ENCODE results near the gene RAD51AP1.

The RAD51AP1 gene

GRCh38 chr12:4552191-4552590, 13.5 kb downstream of the RAD51AP1 start:
- TF ChIP-seq, protein P1, sequence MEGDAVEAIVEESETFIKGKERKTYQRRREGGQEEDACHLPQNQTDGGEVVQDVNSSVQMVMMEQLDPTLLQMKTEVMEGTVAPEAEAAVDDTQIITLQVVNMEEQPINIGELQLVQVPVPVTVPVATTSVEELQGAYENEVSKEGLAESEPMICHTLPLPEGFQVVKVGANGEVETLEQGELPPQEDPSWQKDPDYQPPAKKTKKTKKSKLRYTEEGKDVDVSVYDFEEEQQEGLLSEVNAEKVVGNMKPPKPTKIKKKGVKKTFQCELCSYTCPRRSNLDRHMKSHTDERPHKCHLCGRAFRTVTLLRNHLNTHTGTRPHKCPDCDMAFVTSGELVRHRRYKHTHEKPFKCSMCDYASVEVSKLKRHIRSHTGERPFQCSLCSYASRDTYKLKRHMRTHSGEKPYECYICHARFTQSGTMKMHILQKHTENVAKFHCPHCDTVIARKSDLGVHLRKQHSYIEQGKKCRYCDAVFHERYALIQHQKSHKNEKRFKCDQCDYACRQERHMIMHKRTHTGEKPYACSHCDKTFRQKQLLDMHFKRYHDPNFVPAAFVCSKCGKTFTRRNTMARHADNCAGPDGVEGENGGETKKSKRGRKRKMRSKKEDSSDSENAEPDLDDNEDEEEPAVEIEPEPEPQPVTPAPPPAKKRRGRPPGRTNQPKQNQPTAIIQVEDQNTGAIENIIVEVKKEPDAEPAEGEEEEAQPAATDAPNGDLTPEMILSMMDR (IDR thresholded peaks at IDR 0.05; ENCODE audit: control insufficient read depth, extremely low read depth, insufficient read depth): no peak
- DNase-seq (ENCODE audit: low read depth): no peak
- H3K4me3 ChIP-seq (ENCODE audit: low read depth, low read length): no peak overlapping the region

GRCh38 chr12:4553943-4554342, 15.3 kb downstream of the RAD51AP1 start:
- TF ChIP-seq, protein P1 (IDR thresholded peaks at IDR 0.05; ENCODE audit: control insufficient read depth, extremely low read depth, insufficient read depth): no peak
- H3K4me3 ChIP-seq (ENCODE audit: low read depth, low read length): no peak overlapping the region
- no peak for DNase-seq (ENCODE audit: low read depth)

DNA sequence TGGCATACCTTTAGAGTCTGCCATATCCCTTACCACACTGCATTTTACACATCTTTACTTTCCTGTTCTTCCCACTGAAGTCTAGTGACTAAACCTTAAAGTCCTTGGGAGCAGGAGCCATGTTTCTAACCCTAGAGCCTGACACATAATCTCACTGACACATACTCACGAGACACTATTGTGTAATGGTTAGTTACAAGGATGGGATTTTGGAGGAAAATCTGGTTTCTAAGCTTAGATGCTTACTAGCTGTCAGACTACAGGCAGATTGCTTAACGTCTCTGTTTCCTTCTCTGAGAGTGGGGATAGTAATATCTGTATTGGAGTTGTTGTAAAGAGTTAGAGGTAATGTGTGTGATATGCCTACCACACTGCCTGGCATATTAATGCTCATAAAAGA, 17.1 kb downstream of the RAD51AP1 start:
- no peak overlapping the region for H3K4me3 ChIP-seq (ENCODE audit: low read depth, low read length)
- no peak for DNase-seq (ENCODE audit: low read depth)
- TF ChIP-seq, protein P1 (IDR thresholded peaks at IDR 0.05; ENCODE audit: control insufficient read depth, extremely low read depth, insufficient read depth): no peak

GRCh38 chr12:4556735-4557530, 18.2 kb downstream of the RAD51AP1 start:
- no peak for DNase-seq (ENCODE audit: low read depth)
- H3K4me3 ChIP-seq (ENCODE audit: low read depth, low read length): no peak overlapping the region
- TF ChIP-seq, protein P1 (IDR thresholded peaks at IDR 0.05; ENCODE audit: control insufficient read depth, extremely low read depth, insufficient read depth): no peak

DNA sequence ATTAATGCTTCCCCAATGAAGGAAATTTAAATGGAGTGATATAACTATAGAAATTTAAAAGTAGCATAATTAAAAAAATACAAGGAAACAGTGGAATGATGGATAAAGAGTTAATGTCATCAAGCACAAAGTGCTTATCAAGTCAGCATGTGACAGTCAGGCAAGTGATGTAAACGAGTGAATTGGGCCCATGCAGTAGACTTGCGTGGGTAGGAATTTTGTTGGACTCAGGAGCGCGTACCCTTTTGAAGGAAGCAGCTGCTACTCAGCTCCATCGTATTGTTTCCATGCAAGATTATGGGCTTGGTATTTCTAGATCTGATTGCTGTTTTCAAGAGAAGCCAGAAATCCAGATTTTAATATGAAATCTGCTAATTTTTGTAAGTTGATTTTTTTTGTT, 18.9 kb downstream of the RAD51AP1 start:
- TF ChIP-seq, protein P1 (IDR thresholded peaks at IDR 0.05; ENCODE audit: control insufficient read depth, extremely low read depth, insufficient read depth): no peak
- H3K4me3 ChIP-seq (ENCODE audit: low read depth, low read length): no peak overlapping the region
- DNase-seq (ENCODE audit: low read depth): no peak

DNA sequence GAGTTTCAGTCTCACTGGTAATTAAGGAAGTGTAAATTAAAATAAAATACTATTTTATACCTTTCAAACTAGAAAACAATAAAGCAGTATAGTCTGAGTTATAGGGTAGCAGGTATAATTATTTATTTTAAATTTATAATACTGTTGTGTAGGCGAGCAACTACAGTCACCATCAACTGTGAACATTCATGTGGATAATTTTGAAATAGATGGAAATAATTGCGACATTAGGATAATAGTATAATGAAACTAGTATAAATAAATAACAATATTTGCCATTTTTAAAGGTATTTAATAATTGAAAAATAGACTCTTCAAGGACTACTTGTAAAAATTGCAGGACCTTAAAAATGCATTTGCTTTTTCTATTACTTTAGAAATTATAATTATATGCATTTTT, 19.5 kb downstream of the RAD51AP1 start:
- TF ChIP-seq, protein P1 (IDR thresholded peaks at IDR 0.05; ENCODE audit: control insufficient read depth, extremely low read depth, insufficient read depth): no peak
- DNase-seq (ENCODE audit: low read depth): no peak

More for the DNA sequence above, 19.5 kb downstream of the RAD51AP1 start:
- no peak overlapping the region for H3K4me3 ChIP-seq (ENCODE audit: low read depth, low read length)

Measured in LNCaP clone FGC (cell line).